Endodermal cell (in vitro differentiated cells): ENCODE data around the gene KCNC1. TPM values are rescaled to one million over a fixed set of nuclear protein-coding genes. Genes with fewer than 3 reads are reported as not detected.

ENCODE experiments used
- DNase-seq: peaks from one replicate; pipeline ENCODE4 v3.0.0-alpha.2; 2017
- H3K27ac ChIP-seq: 2 replicates; pipeline ENCODE4 v1.5.1; 2013; ENCODE audit warnings: mild to moderate bottlenecking, low read depth, low read length, moderate library complexity
- H3K27me3 ChIP-seq: 2 replicates; pipeline ENCODE4 v1.6.1; 2013; ENCODE audit warnings: mild to moderate bottlenecking, low read length, moderate library complexity; ENCODE audit not compliant: insufficient read depth, control insufficient read depth, poor library complexity, severe bottlenecking
- H3K36me3 ChIP-seq: 2 replicates; pipeline ENCODE4 v1.7.0; 2013; ENCODE audit warnings: mild to moderate bottlenecking, low read length, moderate library complexity; ENCODE audit not compliant: control insufficient read depth, insufficient read depth
- H3K4me1 ChIP-seq: one replicate; pipeline ENCODE4 v1.7.0; 2013; ENCODE audit warnings: low read length; ENCODE audit not compliant: control insufficient read depth, insufficient read depth
- H3K4me3 ChIP-seq: 2 replicates; pipeline ENCODE4 v1.5.1; 2013; ENCODE audit warnings: mild to moderate bottlenecking, low read length, moderate library complexity
- H3K9ac ChIP-seq: 2 replicates; pipeline ENCODE4 v1.6.1; 2013; ENCODE audit warnings: mild to moderate bottlenecking, low read length, moderate library complexity; ENCODE audit not compliant: poor library complexity, severe bottlenecking; ENCODE audit errors: extremely low read depth
- H3K9me3 ChIP-seq: 2 replicates; pipeline ENCODE4 v1.6.1; 2013; ENCODE audit warnings: mild to moderate bottlenecking, low read length, moderate library complexity; ENCODE audit not compliant: control insufficient read depth
- H3K27ac Mint-ChIP-seq: 2 replicates; pipeline ENCODE4 v1.8.0; 2020; ENCODE audit warnings: mixed read lengths
- H3K27me3 Mint-ChIP-seq: 2 replicates; pipeline ENCODE4 v1.8.0; 2021; ENCODE audit warnings: mild to moderate bottlenecking, mixed read lengths; ENCODE audit not compliant: insufficient read depth
- H3K36me3 Mint-ChIP-seq: 2 replicates; pipeline ENCODE4 v1.8.0; 2020; ENCODE audit warnings: low read depth, mixed read lengths
- H3K4me1 Mint-ChIP-seq: 2 replicates; pipeline ENCODE4 v1.8.0; 2020; ENCODE audit warnings: mixed read lengths
- H3K4me3 Mint-ChIP-seq: 2 replicates; pipeline ENCODE4 v1.8.0; 2020; ENCODE audit warnings: mild to moderate bottlenecking, moderate library complexity, mixed read lengths
- H3K9me3 Mint-ChIP-seq: 2 replicates; pipeline ENCODE4 v1.8.0; 2020; ENCODE audit warnings: mild to moderate bottlenecking, mixed read lengths
- WGBS, 2 experiments: methylation state at CpG; one replicate each; pipeline versions ENCODE4 v1.1.5 to v1.1.7; 2013; ENCODE audit warnings: missing lambda C conversion rate in 2 of 2, mixed read lengths in 1 of 2; ENCODE audit not compliant: insufficient coverage in 1 of 2, insufficient read length in 1 of 2; 5-methylcytosine and 5-hydroxymethylcytosine counted together
- total RNA-seq, 2 donors: library from RNA; stranded (reverse); fragmentation: NEBNext Ultra II Directional in 1 of 2; extraction: Animal tissue kit (Norgen Biotek cat#: 25700) in 1 of 2; gene quantifications; 2 replicates in 1 of 2; 3 replicates in 1 of 2; pipeline ENCODE4 v1.2.1, GENCODE V29; 2021
- TF ChIP-seq, protein P1 (sequence below): fragments of 200-600 bp; sonication (generic); conservative IDR thresholded peaks from 2 replicates; pipeline ENCODE4 v1.5.0; 2021; ENCODE audit warnings: antibody characterized with exemption, mild to moderate bottlenecking

KCNC1 gene
- total RNA-seq, 2 donors from 2014 or later: not detected

- H3K4me1 ChIP-seq: no peaks in the 10 kb centered on the region
- H3K27me3 ChIP-seq: no peaks in the 10 kb centered on the region
- H3K4me1 Mint-ChIP-seq: no peaks in the 10 kb centered on the region
- H3K9me3 Mint-ChIP-seq: no peaks in the 10 kb centered on the region
- no peaks in the 10 kb centered on the region for H3K36me3 Mint-ChIP-seq
- WGBS, 2 experiments: 89 to 94% methylated on average over 4 of the region's 4 CpGs
- TF ChIP-seq, protein P1, sequence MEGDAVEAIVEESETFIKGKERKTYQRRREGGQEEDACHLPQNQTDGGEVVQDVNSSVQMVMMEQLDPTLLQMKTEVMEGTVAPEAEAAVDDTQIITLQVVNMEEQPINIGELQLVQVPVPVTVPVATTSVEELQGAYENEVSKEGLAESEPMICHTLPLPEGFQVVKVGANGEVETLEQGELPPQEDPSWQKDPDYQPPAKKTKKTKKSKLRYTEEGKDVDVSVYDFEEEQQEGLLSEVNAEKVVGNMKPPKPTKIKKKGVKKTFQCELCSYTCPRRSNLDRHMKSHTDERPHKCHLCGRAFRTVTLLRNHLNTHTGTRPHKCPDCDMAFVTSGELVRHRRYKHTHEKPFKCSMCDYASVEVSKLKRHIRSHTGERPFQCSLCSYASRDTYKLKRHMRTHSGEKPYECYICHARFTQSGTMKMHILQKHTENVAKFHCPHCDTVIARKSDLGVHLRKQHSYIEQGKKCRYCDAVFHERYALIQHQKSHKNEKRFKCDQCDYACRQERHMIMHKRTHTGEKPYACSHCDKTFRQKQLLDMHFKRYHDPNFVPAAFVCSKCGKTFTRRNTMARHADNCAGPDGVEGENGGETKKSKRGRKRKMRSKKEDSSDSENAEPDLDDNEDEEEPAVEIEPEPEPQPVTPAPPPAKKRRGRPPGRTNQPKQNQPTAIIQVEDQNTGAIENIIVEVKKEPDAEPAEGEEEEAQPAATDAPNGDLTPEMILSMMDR: no peak
- H3K9ac ChIP-seq: no peak overlapping the region
- H3K36me3 ChIP-seq: no peaks in the 10 kb centered on the region
- no peak for DNase-seq
- no peaks in the 10 kb centered on the region for H3K27me3 Mint-ChIP-seq
- no peaks in the 10 kb centered on the region for H3K9me3 ChIP-seq
- H3K27ac Mint-ChIP-seq: no peak overlapping the region
- H3K4me3 ChIP-seq: no peak overlapping the region
- no peak overlapping the region for H3K4me3 Mint-ChIP-seq
- no peak overlapping the region for H3K27ac ChIP-seq
These were observed 78.2 kb downstream of the KCNC1 start for GRCh38 chr11:17812865-17813187.

GRCh38 chr11:17813391-17814059, 78.9 kb downstream of the KCNC1 start:
- DNase-seq: no peak
- no peaks in the 10 kb centered on the region for H3K36me3 ChIP-seq
- Mint-ChIP-seq H3K9me3 (no peaks in the 10 kb centered on the region), H3K4me3 (no peak overlapping the region), H3K36me3 (no peaks in the 10 kb centered on the region), H3K4me1 (no peaks in the 10 kb centered on the region), H3K27ac (no peak overlapping the region), H3K27me3 (no peaks in the 10 kb centered on the region)
- H3K4me1 ChIP-seq: no peaks in the 10 kb centered on the region
- no peak overlapping the region for H3K9ac ChIP-seq
- no peak overlapping the region for H3K27ac ChIP-seq
- no peaks in the 10 kb centered on the region for H3K9me3 ChIP-seq
- TF ChIP-seq, protein P1: no peak
- H3K27me3 ChIP-seq: no peaks in the 10 kb centered on the region
- 87 to 94% methylated on average over 2 of the region's 2 CpGs for WGBS, 2 experiments
- no peak overlapping the region for H3K4me3 ChIP-seq

GRCh38 chr11:17814546-17814945, 80.0 kb downstream of the KCNC1 start:
- WGBS, 2 experiments: 92% methylated on average over 1 of the region's 1 CpG; no CpG with 5 or more reads in 1 of the 2 experiments
- no peaks in the 10 kb centered on the region for H3K4me1 ChIP-seq
- no peaks in the 10 kb centered on the region for H3K4me1 Mint-ChIP-seq
- H3K27ac Mint-ChIP-seq: no peak overlapping the region
- no peaks in the 10 kb centered on the region for H3K27me3 Mint-ChIP-seq
- no peaks in the 10 kb centered on the region for H3K36me3 ChIP-seq
- no peaks in the 10 kb centered on the region for H3K27me3 ChIP-seq
- H3K36me3 Mint-ChIP-seq: no peaks in the 10 kb centered on the region
- H3K9me3 Mint-ChIP-seq: no peaks in the 10 kb centered on the region
- no peak for DNase-seq
- H3K4me3 Mint-ChIP-seq: no peak overlapping the region
- H3K4me3 ChIP-seq: no peak overlapping the region
- H3K9ac ChIP-seq: no peak overlapping the region
- TF ChIP-seq, protein P1: no peak
- H3K9me3 ChIP-seq: no peaks in the 10 kb centered on the region
- H3K27ac ChIP-seq: no peak overlapping the region
